AG09319 (cell line): ENCODE results near the gene TMEM214.

ENCODE experiments used
- DNase-seq: peaks from one replicate; pipeline ENCODE4 v3.0.0-alpha.2; 2010; ENCODE audit warnings: low read depth; ENCODE audit errors: extremely low read depth
- CTCF ChIP-seq: IDR thresholded peaks from 2 replicates; pipeline ENCODE4 v1.5.1; 2011; ENCODE audit warnings: low read depth, mild to moderate bottlenecking, inconsistent platforms, low read length, moderate library complexity

The TMEM214 gene

GRCh38 chr2:27021253-27022049, 11.3 kb upstream of the TMEM214 start:
- no peak for DNase-seq
- no peak for TF ChIP-seq CTCF

GRCh38 chr2:27023740-27024139, 9.0 kb upstream of the TMEM214 start:
- no peak for DNase-seq
- TF ChIP-seq CTCF, result no peak

GRCh38 chr2:27024188-27024587, 8.6 kb upstream of the TMEM214 start:
- DNase-seq, result no peak
- no peak for TF ChIP-seq CTCF

GRCh38 chr2:27024812-27025211, 8.0 kb upstream of the TMEM214 start:
- TF ChIP-seq CTCF, result no peak
- DNase-seq, result no peak

- no peak for DNase-seq
- no peak for TF ChIP-seq CTCF
Measured at GRCh38 chr2:27025281-27025800, 7.4 kb upstream of the TMEM214 start.

GRCh38 chr2:27025861-27026851, 6.6 kb upstream of the TMEM214 start:
- no peak for DNase-seq
- TF ChIP-seq CTCF, result no peak
